T-cell (primary cell): ENCODE measurements around the gene TGFBR2. TPM values are rescaled to one million over a fixed set of nuclear protein-coding genes. Genes with fewer than 3 reads are reported as not detected.

Experiments used
- ATAC-seq, 4 experiments: fragments of 200-7000 bp in 3 of 4; fragments of 150-1000 bp in 1 of 4; cut with Tn5 transposase; replicated peaks in 1 of 4; 1 replicate in 3 of 4; 2 replicates in 1 of 4; pipeline ENCODE4 v1.10.0; 2021; ENCODE audit warnings: moderate library complexity in 3 of 4, mild to moderate bottlenecking in 2 of 4, moderate number of reproducible peaks in 1 of 4
- CTCF ChIA-PET, 2 donors: fragments of 300-600 bp; sonication (Branson Sonifier 250); formaldehyde crosslinking; loops; one replicate each; lab custom pipeline; 2022; ENCODE audit warnings: antibody characterized with exemption in 2 of 2; lab: Charles Lee
- POLR2A ChIA-PET, 2 donors: fragments of 300-600 bp; sonication (Branson Sonifier 250); formaldehyde crosslinking; loops; one replicate each; lab custom pipeline; 2022; ENCODE audit warnings: antibody characterized with exemption in 2 of 2; lab: Charles Lee
- DNase-seq, 35 experiments: peaks; one replicate each; pipeline versions ENCODE4 v3.0.0 to v3.0.0-alpha.2; 2013 to 2023
- H3K27ac ChIP-seq: one replicate; pipeline ENCODE4 v1.5.1; 2013; ENCODE audit warnings: low read length
- H3K27me3 ChIP-seq, 2 experiments: replicated peaks in 1 of 2; 1 replicate in 1 of 2; 2 replicates in 1 of 2; pipeline versions ENCODE4 v1.6.1 to v1.7.0; 2013; ENCODE audit warnings: low read length in 1 of 2, mixed read lengths in 1 of 2; ENCODE audit not compliant: control insufficient read depth in 2 of 2, insufficient read depth in 2 of 2; ENCODE audit errors: extremely low read depth in 1 of 2
- H3K36me3 ChIP-seq, 2 donors: 1 replicate in 1 of 2; 2 replicates in 1 of 2; pipeline versions ENCODE4 v1.6.1 to v1.7.0; 2013; ENCODE audit warnings: low read length in 1 of 2; ENCODE audit not compliant: control insufficient read depth in 2 of 2, insufficient read depth in 1 of 2; ENCODE audit errors: extremely low read depth in 1 of 2
- H3K4me1 ChIP-seq, 2 experiments: 1 replicate in 1 of 2; 2 replicates in 1 of 2; pipeline versions ENCODE4 v1.6.1 to v1.7.0; 2013; ENCODE audit warnings: low read length in 2 of 2, mixed read lengths in 1 of 2; ENCODE audit not compliant: insufficient read depth in 2 of 2, control insufficient read depth in 1 of 2; ENCODE audit errors: extremely low read depth in 1 of 2
- H3K4me3 ChIP-seq, 2 donors: 1 replicate in 1 of 2; 2 replicates in 1 of 2; pipeline versions ENCODE4 v1.5.1 to v1.7.0; 2013; ENCODE audit warnings: mild to moderate bottlenecking in 2 of 2, low read length in 1 of 2, moderate library complexity in 1 of 2; ENCODE audit not compliant: control insufficient read depth in 1 of 2; ENCODE audit errors: extremely low read depth in 1 of 2
- H3K9me3 ChIP-seq: 2 replicates; pipeline ENCODE4 v1.7.0; 2013
- H3K27ac Mint-ChIP-seq, 2 donors: one replicate each; pipeline ENCODE4 v1.8.0; 2020 to 2021; ENCODE audit warnings: mild to moderate bottlenecking in 2 of 2, mixed read lengths in 2 of 2
- H3K27me3 Mint-ChIP-seq, 2 donors: one replicate each; pipeline ENCODE4 v1.8.0; 2021 to 2022; ENCODE audit warnings: mixed read lengths in 2 of 2
- H3K36me3 Mint-ChIP-seq: one replicate; pipeline ENCODE4 v1.8.0; 2021; ENCODE audit warnings: mixed read lengths
- H3K4me1 Mint-ChIP-seq, 3 donors: one replicate each; pipeline ENCODE4 v1.8.0; 2020 to 2022; ENCODE audit warnings: mixed read lengths in 3 of 3, mild to moderate bottlenecking in 1 of 3
- H3K4me3 Mint-ChIP-seq, 3 donors: one replicate each; pipeline ENCODE4 v1.8.0; 2020 to 2022; ENCODE audit warnings: mild to moderate bottlenecking in 3 of 3, mixed read lengths in 3 of 3, moderate library complexity in 3 of 3
- H3K9me3 Mint-ChIP-seq, 3 donors: one replicate each; pipeline ENCODE4 v1.8.0; 2020 to 2022; ENCODE audit warnings: mixed read lengths in 3 of 3
- WGBS: methylation state at CpG from one replicate; pipeline ENCODE4 v1.1.5; 2013; ENCODE audit warnings: missing lambda C conversion rate; ENCODE audit not compliant: insufficient coverage; 5-methylcytosine and 5-hydroxymethylcytosine counted together
- total RNA-seq, 35 experiments: library from RNA in 6 of 35; stranded (reverse) in 6 of 35; fragments of 120-200 nt in 1 of 35; gene quantifications; one replicate each; pipeline versions ENCODE4 v1.2.1 to v1.2.4 and lab custom pipeline; 2013 to 2026

Gene TGFBR2
- total RNA-seq, 5 donors from 2014 or later (not counting 1 experiment from before 2014, with no cell fraction given): 114 to 145 (median 127) TPM

DNA sequence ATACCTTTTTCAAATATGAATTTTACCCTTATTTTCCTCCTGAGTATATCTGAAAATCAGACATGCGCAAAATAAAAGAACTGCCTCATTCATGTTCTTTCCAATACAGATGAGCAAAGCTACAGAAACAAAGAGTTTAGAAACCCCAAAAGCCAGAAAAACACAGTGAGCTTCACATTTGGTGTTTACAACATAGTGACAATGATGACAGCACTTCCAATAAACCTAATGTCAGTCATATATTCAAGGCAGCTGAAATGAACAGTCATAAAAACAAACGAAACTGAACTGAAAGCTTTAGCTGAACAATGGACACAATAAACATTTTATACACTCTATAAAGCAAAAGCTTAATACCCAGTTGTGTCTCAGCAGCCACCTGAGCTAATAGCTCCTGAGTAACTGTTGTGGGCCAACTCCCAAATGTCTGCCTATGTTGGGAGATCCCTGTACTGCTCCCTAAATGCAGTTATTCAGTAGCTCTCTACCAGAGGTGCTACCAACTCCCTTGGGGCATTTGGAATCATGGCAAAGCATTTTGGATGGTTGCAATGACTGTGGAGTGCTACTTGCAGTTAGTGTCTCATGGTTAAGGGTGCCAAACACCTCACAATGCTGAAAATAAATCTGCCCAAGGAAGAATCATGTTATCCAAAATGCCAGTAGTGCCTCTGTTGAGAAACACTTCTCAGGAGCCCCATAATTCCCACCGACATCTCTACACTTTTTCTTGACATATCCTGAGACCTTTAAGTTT is 131.5 kb downstream of the TGFBR2 start:
- Mint-ChIP-seq H3K9me3 (no peaks in the 10 kb centered on the region), H3K4me3 (no peak overlapping the region), H3K36me3 (no peaks in the 10 kb centered on the region), H3K4me1 (peaks cover 14 to 26% (median 17%) of the 10 kb centered on the region in 3 donors), H3K27ac (no peak overlapping the region), H3K27me3 (no peaks in the 10 kb centered on the region)
- POLR2A ChIA-PET: interaction anchor here (0.7 to 1.1 kb wide), 2 partner anchors 44 to 64 kb away, joined by 3 read pairs; no protein-coding TSS in a partner anchor
- no peaks in the 10 kb centered on the region for H3K36me3 ChIP-seq
- no peak overlapping the region for H3K4me3 ChIP-seq
- H3K9me3 ChIP-seq: no peaks in the 10 kb centered on the region
- H3K27ac ChIP-seq: no peak overlapping the region
- DNase-seq (no peak), ATAC-seq (no peak)
- WGBS: 67% methylated on average over 2 of the region's 3 CpGs
- CTCF ChIA-PET: interaction anchor here (0.6 to 1.7 kb wide), 2 partner anchors 15 to 44 kb away, joined by 4 to 5 read pairs; no protein-coding TSS in a partner anchor
- H3K27me3 ChIP-seq: no peaks in the 10 kb centered on the region
- H3K4me1 ChIP-seq: peaks cover 0 to 7% of the 10 kb centered on the region in 2 experiments

- DNase-seq (no peak), ATAC-seq (no peak)
- Histone ChIP-seq H3K27me3 (no peaks in the 10 kb centered on the region), H3K4me1 (peaks cover 0 to 12% of the 10 kb centered on the region in 2 experiments), H3K4me3 (no peak overlapping the region), H3K27ac (no peak overlapping the region), H3K36me3 (no peaks in the 10 kb centered on the region), H3K9me3 (no peaks in the 10 kb centered on the region)
- ChIA-PET CTCF (no interaction called here), POLR2A (interaction anchor here in 1 of 2 donors (1.1 kb wide), 1 partner anchor 44 kb away, joined by 3 read pairs; no protein-coding TSS in a partner anchor)
- Mint-ChIP-seq H3K27me3 (no peaks in the 10 kb centered on the region), H3K9me3 (no peaks in the 10 kb centered on the region), H3K36me3 (no peaks in the 10 kb centered on the region), H3K4me3 (no peak overlapping the region), H3K27ac (no peak overlapping the region), H3K4me1 (peaks cover 18 to 29% (median 22%) of the 10 kb centered on the region in 3 donors)
- WGBS: no CpG with 5 or more reads among the region's 3 CpGs
Observed at GRCh38 chr3:30738605-30739004, 132.2 kb downstream of the TGFBR2 start.

DNA sequence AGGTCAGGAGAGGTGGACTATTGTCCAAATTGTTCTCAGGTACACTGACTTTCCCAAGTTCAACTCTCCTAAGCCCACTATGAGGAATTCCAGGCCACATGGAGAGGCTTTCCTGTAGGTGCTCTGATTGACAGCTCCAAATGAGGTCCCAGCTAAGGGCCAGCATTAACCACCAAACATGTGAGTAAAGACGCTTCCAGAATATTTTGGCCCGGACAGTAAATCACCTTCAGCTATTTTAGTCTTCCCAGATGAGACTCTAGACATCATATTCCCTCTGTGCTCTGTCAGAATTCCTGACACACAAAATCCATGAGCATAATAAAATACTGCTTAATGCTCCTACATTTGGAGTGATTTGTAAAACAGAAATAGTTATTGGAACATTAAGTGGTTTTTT is 135.5 kb downstream of the TGFBR2 start:
- no peak overlapping the region for H3K4me3 Mint-ChIP-seq
- POLR2A ChIA-PET: interaction anchor here (0.5 to 0.7 kb wide), 3 partner anchors 13 to 287 kb away, joined by 3 to 6 read pairs (median 5); no protein-coding TSS in a partner anchor
- Histone ChIP-seq H3K27me3 (no peaks in the 10 kb centered on the region), H3K36me3 (no peaks in the 10 kb centered on the region), H3K9me3 (no peaks in the 10 kb centered on the region), H3K4me3 (no peak overlapping the region), H3K27ac (no peak overlapping the region), H3K4me1 (peaks cover 0 to 9% of the 10 kb centered on the region in 2 experiments)
- CTCF ChIA-PET: no interaction called here
- peaks cover 11 to 25% (median 18%) of the 10 kb centered on the region in 3 donors for H3K4me1 Mint-ChIP-seq
- H3K27ac Mint-ChIP-seq: no peak overlapping the region
- ATAC-seq: no peak
- no peak for DNase-seq
- H3K27me3 Mint-ChIP-seq: no peaks in the 10 kb centered on the region
- H3K36me3 Mint-ChIP-seq: no peaks in the 10 kb centered on the region
- no peaks in the 10 kb centered on the region for H3K9me3 Mint-ChIP-seq
- 92% methylated on average over 2 of the region's 2 CpGs for WGBS

- Mint-ChIP-seq H3K4me1 (peaks cover 12 to 18% (median 16%) of the 10 kb centered on the region in 3 donors), H3K27ac (no peak overlapping the region), H3K9me3 (no peaks in the 10 kb centered on the region), H3K27me3 (peaks cover 0 to 3% of the 10 kb centered on the region in 2 donors), H3K36me3 (no peaks in the 10 kb centered on the region), H3K4me3 (peak overlapping the region in 1 of 3 donors; percentile 16)
- no CpG with 5 or more reads among the region's 4 CpGs for WGBS
- Histone ChIP-seq H3K36me3 (no peaks in the 10 kb centered on the region), H3K4me1 (peaks cover 0 to 6% of the 10 kb centered on the region in 2 experiments), H3K4me3 (no peak overlapping the region), H3K9me3 (no peaks in the 10 kb centered on the region), H3K27ac (no peak overlapping the region), H3K27me3 (no peaks in the 10 kb centered on the region)
- ChIA-PET POLR2A (interaction anchor here (0.6 to 0.7 kb wide), 2 partner anchors 30 to 130 kb away, joined by 4 to 5 read pairs; no protein-coding TSS in a partner anchor), CTCF (interaction anchor here in 1 of 2 donors (0.6 kb wide), 1 partner anchor 62 kb away, joined by 3 read pairs; no protein-coding TSS in a partner anchor)
- no peak for DNase-seq
- no peak for ATAC-seq
Observed at GRCh38 chr3:30742796-30743619, 136.6 kb downstream of the TGFBR2 start.
